ACC112 (cell line): ENCODE measurements around the gene TBL1XR1.

Source experiments
- H2AFZ ChIP-seq: fragments of 200-600 bp; sonication (generic); one replicate; pipeline ENCODE4 v1.6.0; 2017; ENCODE audit warnings: antibody characterized with exemption, low read length; ENCODE audit not compliant: unreplicated experiment
- H3K27ac ChIP-seq: fragments of 200-600 bp; sonication (generic); 2 replicates; pipeline ENCODE4 v1.5.1; 2014; ENCODE audit warnings: low read depth, mild to moderate bottlenecking, antibody characterized with exemption, low read length, moderate library complexity
- H3K27me3 ChIP-seq: fragments of 200-600 bp; sonication (generic); 2 replicates; pipeline ENCODE4 v1.6.1; 2014; ENCODE audit warnings: mild to moderate bottlenecking, antibody characterized with exemption, low read length, moderate library complexity, mixed read lengths; ENCODE audit not compliant: insufficient read depth
- H3K36me3 ChIP-seq: fragments of 200-600 bp; sonication (generic); 2 replicates; pipeline ENCODE4 v1.6.1; 2016; ENCODE audit warnings: mild to moderate bottlenecking, antibody characterized with exemption, low read length, moderate library complexity, mixed read lengths; ENCODE audit not compliant: insufficient read depth
- H3K4me1 ChIP-seq: fragments of 200-600 bp; sonication (generic); one replicate; pipeline ENCODE4 v1.6.1; 2016; ENCODE audit warnings: low read length, mixed read lengths; ENCODE audit not compliant: insufficient read depth, unreplicated experiment, control insufficient read depth
- H3K4me3 ChIP-seq: fragments of 200-600 bp; sonication (generic); 2 replicates; pipeline ENCODE4 v1.5.1; 2014; ENCODE audit warnings: mild to moderate bottlenecking, low read depth, low read length
- H3K79me2 ChIP-seq: fragments of 200-600 bp; sonication (generic); one replicate; pipeline ENCODE4 v1.6.0; 2016; ENCODE audit warnings: low read length; ENCODE audit not compliant: control insufficient read depth, unreplicated experiment, insufficient read depth

TBL1XR1 gene

DNA sequence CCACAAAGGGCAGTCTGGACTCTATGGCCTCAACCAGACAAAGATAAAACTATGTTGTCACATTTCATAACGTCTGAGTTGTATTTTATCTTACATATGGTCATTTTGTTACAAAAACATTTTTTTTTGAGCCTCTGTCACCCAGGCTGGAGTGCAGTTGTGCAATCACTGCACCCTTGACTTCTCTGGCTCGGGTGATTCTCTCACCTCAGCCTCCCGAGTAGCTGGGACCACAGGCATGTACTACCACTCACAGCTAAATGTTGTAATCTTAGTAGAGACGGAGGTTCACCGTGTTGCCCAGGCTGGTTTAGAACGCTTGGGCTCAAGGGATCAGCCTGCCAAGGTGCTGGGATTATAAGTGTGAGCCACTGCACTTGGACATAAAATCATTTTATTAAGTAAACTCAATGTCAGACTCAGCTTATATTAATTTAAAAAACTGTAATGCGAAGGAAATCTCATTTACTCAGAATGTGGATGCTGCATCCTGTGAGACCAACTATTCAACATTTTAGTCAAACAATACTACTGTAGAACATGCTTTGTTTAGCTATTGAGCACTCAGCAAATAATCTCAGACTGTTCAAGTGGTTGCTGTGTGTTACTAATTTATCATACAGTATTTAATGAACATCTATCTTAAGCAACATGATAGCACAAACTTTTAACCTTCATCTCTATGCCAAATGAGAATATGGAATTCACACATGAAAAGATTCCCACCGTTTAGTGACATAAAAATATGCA, 209.2 kb downstream of the TBL1XR1 start:
- Histone ChIP-seq H3K4me1 (no peaks in the 10 kb centered on the region), H3K27me3 (no peaks in the 10 kb centered on the region), H2AFZ (no peak overlapping the region), H3K4me3 (no peak overlapping the region), H3K79me2 (no peaks in the 10 kb centered on the region), H3K27ac (no peak overlapping the region), H3K36me3 (no peaks in the 10 kb centered on the region)

GRCh38 chr3:176978441-176978840, 218.8 kb downstream of the TBL1XR1 start:
- Histone ChIP-seq H3K27me3 (no peaks in the 10 kb centered on the region), H3K79me2 (no peaks in the 10 kb centered on the region), H3K4me3 (no peak overlapping the region), H3K27ac (no peak overlapping the region), H3K4me1 (no peaks in the 10 kb centered on the region), H2AFZ (no peak overlapping the region), H3K36me3 (no peaks in the 10 kb centered on the region; the same call in 1 of the 2 replicates)

GRCh38 chr3:176977331-176977730, 220.0 kb downstream of the TBL1XR1 start:
- Histone ChIP-seq H3K27ac (no peak overlapping the region), H3K27me3 (no peaks in the 10 kb centered on the region), H3K4me1 (no peaks in the 10 kb centered on the region), H3K79me2 (no peaks in the 10 kb centered on the region), H3K36me3 (no peaks in the 10 kb centered on the region; the same call in 1 of the 2 replicates), H2AFZ (no peak overlapping the region), H3K4me3 (no peak overlapping the region)

- Histone ChIP-seq H2AFZ (no peak overlapping the region), H3K36me3 (no peaks in the 10 kb centered on the region; the same call in 1 of the 2 replicates), H3K27ac (no peak overlapping the region), H3K27me3 (no peaks in the 10 kb centered on the region), H3K4me1 (no peaks in the 10 kb centered on the region), H3K79me2 (no peaks in the 10 kb centered on the region), H3K4me3 (no peak overlapping the region)
Measured at GRCh38 chr3:176976586-176976985, 220.7 kb downstream of the TBL1XR1 start.

- Histone ChIP-seq H3K27me3 (no peaks in the 10 kb centered on the region), H3K79me2 (no peaks in the 10 kb centered on the region), H3K4me3 (no peak overlapping the region), H3K4me1 (no peaks in the 10 kb centered on the region), H3K27ac (no peak overlapping the region), H2AFZ (no peak overlapping the region), H3K36me3 (no peaks in the 10 kb centered on the region)
Measured at GRCh38 chr3:176974279-176974678, 223.0 kb downstream of the TBL1XR1 start.

DNA sequence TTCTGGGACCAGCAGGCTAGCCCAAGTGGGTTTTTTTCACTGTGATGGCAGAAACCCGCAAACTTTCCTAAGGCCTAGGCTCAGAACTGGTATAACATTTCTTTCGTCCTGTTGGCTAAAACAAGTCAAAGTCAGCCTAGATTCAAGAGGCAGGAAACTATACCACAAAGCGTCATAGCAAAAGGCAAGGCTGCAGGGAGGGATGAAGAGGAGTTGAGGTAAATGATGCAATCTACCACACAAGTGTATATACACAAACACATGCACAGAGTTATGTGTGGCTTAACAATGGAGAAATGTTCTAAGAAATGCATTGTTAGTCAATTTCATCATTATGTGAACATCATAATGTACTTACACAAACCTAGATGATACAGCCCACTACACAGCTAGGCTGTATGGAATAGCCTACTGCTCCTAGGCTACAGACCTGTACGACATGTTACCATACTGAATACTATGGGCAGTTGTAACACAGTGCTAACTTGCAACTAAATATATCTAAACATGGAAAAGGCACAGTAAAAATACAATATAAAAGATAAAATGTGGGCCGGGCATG, 225.6 kb downstream of the TBL1XR1 start:
- Histone ChIP-seq H3K4me1 (no peaks in the 10 kb centered on the region), H2AFZ (no peak overlapping the region), H3K4me3 (no peak overlapping the region), H3K36me3 (no peaks in the 10 kb centered on the region), H3K27me3 (no peaks in the 10 kb centered on the region), H3K27ac (no peak overlapping the region), H3K79me2 (no peaks in the 10 kb centered on the region)

- Histone ChIP-seq H2AFZ (no peak overlapping the region), H3K27ac (no peak overlapping the region), H3K4me3 (no peak overlapping the region), H3K79me2 (no peaks in the 10 kb centered on the region), H3K36me3 (no peaks in the 10 kb centered on the region), H3K27me3 (no peaks in the 10 kb centered on the region), H3K4me1 (no peaks in the 10 kb centered on the region)
Measured at GRCh38 chr3:176970770-176971169, 226.5 kb downstream of the TBL1XR1 start.

DNA sequence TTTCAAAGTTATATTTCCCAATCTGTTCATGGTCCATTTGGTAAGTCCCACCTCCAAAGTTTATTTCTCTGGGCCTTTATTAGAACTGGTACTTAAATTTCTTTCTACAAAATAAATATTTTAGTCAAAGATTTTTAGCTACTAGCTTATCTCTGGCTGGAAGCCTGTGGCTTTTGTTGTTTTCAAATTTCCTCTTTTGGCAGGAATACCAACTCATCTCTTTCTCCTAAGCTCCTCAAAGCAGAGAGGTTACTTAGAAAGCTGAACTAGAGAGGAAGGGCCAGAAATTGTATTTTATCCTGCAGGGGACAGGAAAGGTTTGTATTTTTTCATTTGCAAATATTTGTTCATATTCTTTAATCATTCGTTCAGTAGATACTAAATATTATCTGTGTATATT, 227.8 kb downstream of the TBL1XR1 start:
- H3K4me1 ChIP-seq = no peaks in the 10 kb centered on the region
- no peak overlapping the region for H2AFZ ChIP-seq
- no peaks in the 10 kb centered on the region for H3K27me3 ChIP-seq
- H3K4me3 ChIP-seq = no peak overlapping the region
- H3K79me2 ChIP-seq = no peaks in the 10 kb centered on the region
- H3K27ac ChIP-seq = no peak overlapping the region
- no peaks in the 10 kb centered on the region for H3K36me3 ChIP-seq
